HEK293T (cell line): ENCODE measurements around the gene HOXA13.

Source experiments
- ARNT ChIP-seq: fragments of 450-650 bp; IDR thresholded peaks from 2 replicates; pipeline ENCODE4 v1.6.1; 2017; ENCODE audit warnings: mild to moderate bottlenecking
- BHLHE40 ChIP-seq: fragments of 450-650 bp; IDR thresholded peaks from 2 replicates; pipeline ENCODE4 v1.6.1; 2016; ENCODE audit warnings: mild to moderate bottlenecking, moderate library complexity, borderline replicate concordance
- ELF4 ChIP-seq: fragments of 450-650 bp; IDR thresholded peaks from 2 replicates; pipeline ENCODE4 v1.6.1; 2017; ENCODE audit warnings: antibody characterized with exemption
- FOXA1 ChIP-seq: fragments of 450-650 bp; IDR thresholded peaks from 2 replicates; pipeline ENCODE4 v1.6.1; 2016; ENCODE audit warnings: mild to moderate bottlenecking
- FOXK2 ChIP-seq: fragments of 450-650 bp; IDR thresholded peaks from 2 replicates; pipeline ENCODE4 v1.6.1; 2016; ENCODE audit warnings: mild to moderate bottlenecking
- FOXM1 ChIP-seq: fragments of 450-650 bp; IDR thresholded peaks from 2 replicates; pipeline ENCODE4 v1.6.1; 2017; ENCODE audit warnings: mild to moderate bottlenecking, borderline replicate concordance
- LEF1 ChIP-seq: fragments of 450-650 bp; IDR thresholded peaks from 2 replicates; pipeline ENCODE4 v1.6.1; 2017; ENCODE audit warnings: mild to moderate bottlenecking, borderline replicate concordance
- SP1 ChIP-seq: fragments of 450-650 bp; IDR thresholded peaks from 2 replicates; pipeline ENCODE4 v1.6.1; 2017
- ZNF384 ChIP-seq: fragments of 450-650 bp; IDR thresholded peaks from 2 replicates; pipeline ENCODE4 v1.6.1; 2016

- no peak for TF ChIP-seq ARNT
- TF ChIP-seq BHLHE40 = no peak
- TF ChIP-seq FOXM1 = no peak
- no peak for TF ChIP-seq LEF1
- TF ChIP-seq FOXK2 = no peak
- no peak for TF ChIP-seq ELF4
- TF ChIP-seq FOXA1 = no peak
- no peak for TF ChIP-seq SP1
- no peak for TF ChIP-seq ZNF384
Observed at GRCh38 chr7:27215356-27215755, 15.5 kb upstream of the HOXA13 start.
